Measurements from ENCODE around the gene P2RX4.

Gene P2RX4

GRCh38 chr12:121238604-121239350 lies 28.8 kb downstream of the P2RX4 start:
- DNase-seq (ENCODE audit: low read depth, low spot score): no peak
- no peak overlapping the region for H3K4me3 ChIP-seq (ENCODE audit: insufficient read length, low read depth)
- H3K9ac ChIP-seq (ENCODE audit: insufficient read length, low read depth): peak overlapping the region; percentile 7
- H3K4me1 ChIP-seq (ENCODE audit: insufficient read depth, insufficient read length): peaks cover 16% of the 10 kb centered on the region
- H3K27me3 ChIP-seq (ENCODE audit: insufficient read depth, insufficient read length): no peaks in the 10 kb centered on the region
- H3K9me3 ChIP-seq (ENCODE audit: insufficient read depth, low read length): no peaks in the 10 kb centered on the region
- TF ChIP-seq YY1 (IDR thresholded peaks at IDR 0.05; ENCODE audit: insufficient read depth, insufficient read length): no peak
- TF ChIP-seq ZNF274 (IDR thresholded peaks at IDR 0.05; ENCODE audit: low read depth, low read length): no peak
- peaks cover 32% of the 10 kb centered on the region for H3K36me3 ChIP-seq (ENCODE audit: insufficient read depth, insufficient read length, low read length)

- Histone ChIP-seq H3K27me3 (ENCODE audit: insufficient read depth, insufficient read length) (no peaks in the 10 kb centered on the region), H3K36me3 (ENCODE audit: insufficient read depth, insufficient read length, low read length) (peaks cover 36% of the 10 kb centered on the region), H3K9me3 (ENCODE audit: insufficient read depth, low read length) (no peaks in the 10 kb centered on the region), H3K4me1 (ENCODE audit: insufficient read depth, insufficient read length) (peaks cover 16% of the 10 kb centered on the region), H3K9ac (ENCODE audit: insufficient read length, low read depth) (no peak overlapping the region), H3K4me3 (ENCODE audit: insufficient read length, low read depth) (no peak overlapping the region)
- DNase-seq (ENCODE audit: low read depth, low spot score): no peak
- TF ChIP-seq ZNF274 (IDR thresholded peaks at IDR 0.05; ENCODE audit: low read depth, low read length) (no peak), YY1 (IDR thresholded peaks at IDR 0.05; ENCODE audit: insufficient read depth, insufficient read length) (no peak), SUZ12 (IDR thresholded peaks at IDR 0.05; ENCODE audit: extremely low read depth, insufficient read depth, insufficient read length) (no peak)
Measured at GRCh38 chr12:121239351-121240061, 29.6 kb downstream of the P2RX4 start.

DNA sequence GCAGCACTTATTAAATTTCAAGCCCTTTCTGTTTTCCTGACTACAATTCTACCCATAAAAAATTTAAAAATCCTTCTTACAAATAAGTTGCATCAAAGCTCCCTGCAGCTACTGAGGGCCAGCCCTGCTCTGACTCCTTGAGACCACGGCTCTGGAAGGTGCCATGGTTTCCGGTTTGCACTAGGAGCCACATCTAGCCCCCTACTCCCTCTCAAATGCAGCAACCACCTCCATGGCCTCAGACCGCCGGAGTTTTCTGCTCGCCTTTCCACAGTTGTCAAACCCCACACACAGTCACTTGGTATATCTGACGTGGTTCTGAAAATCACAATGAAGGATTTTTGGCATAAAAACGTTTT lies 30.1 kb downstream of the P2RX4 start:
- Histone ChIP-seq H3K36me3 (ENCODE audit: insufficient read depth, insufficient read length, low read length) (peaks cover 41% of the 10 kb centered on the region), H3K27me3 (ENCODE audit: insufficient read depth, insufficient read length) (no peaks in the 10 kb centered on the region), H3K4me3 (ENCODE audit: insufficient read length, low read depth) (no peak overlapping the region), H3K4me1 (ENCODE audit: insufficient read depth, insufficient read length) (peaks cover 16% of the 10 kb centered on the region), H3K9ac (ENCODE audit: insufficient read length, low read depth) (no peak overlapping the region), H3K9me3 (ENCODE audit: insufficient read depth, low read length) (no peaks in the 10 kb centered on the region)
- no peak for DNase-seq (ENCODE audit: low read depth, low spot score)
- TF ChIP-seq ZNF274 (IDR thresholded peaks at IDR 0.05; ENCODE audit: low read depth, low read length): no peak
- TF ChIP-seq SUZ12 (IDR thresholded peaks at IDR 0.05; ENCODE audit: extremely low read depth, insufficient read depth, insufficient read length): no peak
- no peak for TF ChIP-seq YY1 (IDR thresholded peaks at IDR 0.05; ENCODE audit: insufficient read depth, insufficient read length)

GRCh38 chr12:121240484-121241101 lies 30.7 kb downstream of the P2RX4 start:
- H3K4me3 ChIP-seq (ENCODE audit: insufficient read length, low read depth): no peak overlapping the region
- peaks cover 43% of the 10 kb centered on the region for H3K36me3 ChIP-seq (ENCODE audit: insufficient read depth, insufficient read length, low read length)
- TF ChIP-seq YY1 (IDR thresholded peaks at IDR 0.05; ENCODE audit: insufficient read depth, insufficient read length) (no peak), SUZ12 (IDR thresholded peaks at IDR 0.05; ENCODE audit: extremely low read depth, insufficient read depth, insufficient read length) (no peak), ZNF274 (IDR thresholded peaks at IDR 0.05; ENCODE audit: low read depth, low read length) (no peak)
- no peak overlapping the region for H3K9ac ChIP-seq (ENCODE audit: insufficient read length, low read depth)
- H3K9me3 ChIP-seq (ENCODE audit: insufficient read depth, low read length): no peaks in the 10 kb centered on the region
- no peak for DNase-seq (ENCODE audit: low read depth, low spot score)
- H3K4me1 ChIP-seq (ENCODE audit: insufficient read depth, insufficient read length): peaks cover 14% of the 10 kb centered on the region
- H3K27me3 ChIP-seq (ENCODE audit: insufficient read depth, insufficient read length): no peaks in the 10 kb centered on the region

GRCh38 chr12:121241156-121241970 lies 31.4 kb downstream of the P2RX4 start:
- Histone ChIP-seq H3K4me1 (ENCODE audit: insufficient read depth, insufficient read length) (peaks cover 13% of the 10 kb centered on the region), H3K27me3 (ENCODE audit: insufficient read depth, insufficient read length) (no peaks in the 10 kb centered on the region), H3K9me3 (ENCODE audit: insufficient read depth, low read length) (no peaks in the 10 kb centered on the region), H3K36me3 (ENCODE audit: insufficient read depth, insufficient read length, low read length) (peaks cover 36% of the 10 kb centered on the region), H3K9ac (ENCODE audit: insufficient read length, low read depth) (no peak overlapping the region), H3K4me3 (ENCODE audit: insufficient read length, low read depth) (no peak overlapping the region)
- no peak for DNase-seq (ENCODE audit: low read depth, low spot score)
- TF ChIP-seq ZNF274 (IDR thresholded peaks at IDR 0.05; ENCODE audit: low read depth, low read length) (no peak), SUZ12 (IDR thresholded peaks at IDR 0.05; ENCODE audit: extremely low read depth, insufficient read depth, insufficient read length) (no peak), YY1 (IDR thresholded peaks at IDR 0.05; ENCODE audit: insufficient read depth, insufficient read length) (no peak)

GRCh38 chr12:121245031-121245430 lies 35.1 kb downstream of the P2RX4 start:
- TF ChIP-seq SUZ12 (IDR thresholded peaks at IDR 0.05; ENCODE audit: extremely low read depth, insufficient read depth, insufficient read length) (no peak), YY1 (IDR thresholded peaks at IDR 0.05; ENCODE audit: insufficient read depth, insufficient read length) (no peak), ZNF274 (IDR thresholded peaks at IDR 0.05; ENCODE audit: low read depth, low read length) (no peak)
- H3K36me3 ChIP-seq (ENCODE audit: insufficient read depth, insufficient read length, low read length): peaks cover 51% of the 10 kb centered on the region
- peaks cover 5% of the 10 kb centered on the region for H3K4me1 ChIP-seq (ENCODE audit: insufficient read depth, insufficient read length)
- H3K27me3 ChIP-seq (ENCODE audit: insufficient read depth, insufficient read length): no peaks in the 10 kb centered on the region
- H3K9me3 ChIP-seq (ENCODE audit: insufficient read depth, low read length): no peaks in the 10 kb centered on the region
- no peak for DNase-seq (ENCODE audit: low read depth, low spot score)
- H3K9ac ChIP-seq (ENCODE audit: insufficient read length, low read depth): no peak overlapping the region
- H3K4me3 ChIP-seq (ENCODE audit: insufficient read length, low read depth): no peak overlapping the region
